Subcutaneous abdominal adipose tissue (tissue), 5 donors: ENCODE measurements around the gene ZNF205.
A peak's percentile ranks its signal among the peaks of the same experiment; 100 is the strongest.
"Not testable (repeated sequence)": the region's sequence is repeated elsewhere in the genome, so short reads cannot be mapped to it uniquely, and the experiment has no call there.

Source experiments
- H3K27ac ChIP-seq: one replicate; pipeline ENCODE4 v1.7.0; 2013; ENCODE audit warnings: low read depth, mild to moderate bottlenecking, inconsistent platforms, low read length, moderate library complexity
- H3K27me3 ChIP-seq, 5 donors: one replicate each; pipeline ENCODE4 v1.7.0; 2013; ENCODE audit warnings: low read length in 5 of 5, inconsistent platforms in 1 of 5; ENCODE audit not compliant: control insufficient read depth in 5 of 5, insufficient read depth in 4 of 5
- H3K36me3 ChIP-seq, 5 donors: one replicate each; pipeline ENCODE4 v1.7.0; 2013; ENCODE audit warnings: low read length in 5 of 5; ENCODE audit not compliant: control insufficient read depth in 5 of 5, insufficient read depth in 5 of 5
- H3K4me1 ChIP-seq, 5 donors: one replicate each; pipeline ENCODE4 v1.7.0; 2013; ENCODE audit warnings: low read length in 5 of 5, mild to moderate bottlenecking in 3 of 5, moderate library complexity in 1 of 5; ENCODE audit not compliant: control insufficient read depth in 5 of 5, insufficient read depth in 5 of 5
- H3K4me3 ChIP-seq, 5 donors: one replicate each; pipeline ENCODE4 v1.7.0; 2013; ENCODE audit warnings: low read length in 5 of 5, low read depth in 1 of 5
- H3K9ac ChIP-seq, 5 donors: one replicate each; pipeline ENCODE4 v1.7.0; 2013; ENCODE audit warnings: low read length in 5 of 5, mild to moderate bottlenecking in 4 of 5, moderate library complexity in 3 of 5
- H3K9me3 ChIP-seq, 5 donors: one replicate each; pipeline ENCODE4 v1.7.0; 2013; ENCODE audit warnings: low read length in 5 of 5; ENCODE audit not compliant: control insufficient read depth in 5 of 5
- donor health status: healthy.
- donor health status: healthy.
- donor health status: healthy.
- donor health status: healthy.
- donor health status: healthy.

ZNF205 gene

DNA sequence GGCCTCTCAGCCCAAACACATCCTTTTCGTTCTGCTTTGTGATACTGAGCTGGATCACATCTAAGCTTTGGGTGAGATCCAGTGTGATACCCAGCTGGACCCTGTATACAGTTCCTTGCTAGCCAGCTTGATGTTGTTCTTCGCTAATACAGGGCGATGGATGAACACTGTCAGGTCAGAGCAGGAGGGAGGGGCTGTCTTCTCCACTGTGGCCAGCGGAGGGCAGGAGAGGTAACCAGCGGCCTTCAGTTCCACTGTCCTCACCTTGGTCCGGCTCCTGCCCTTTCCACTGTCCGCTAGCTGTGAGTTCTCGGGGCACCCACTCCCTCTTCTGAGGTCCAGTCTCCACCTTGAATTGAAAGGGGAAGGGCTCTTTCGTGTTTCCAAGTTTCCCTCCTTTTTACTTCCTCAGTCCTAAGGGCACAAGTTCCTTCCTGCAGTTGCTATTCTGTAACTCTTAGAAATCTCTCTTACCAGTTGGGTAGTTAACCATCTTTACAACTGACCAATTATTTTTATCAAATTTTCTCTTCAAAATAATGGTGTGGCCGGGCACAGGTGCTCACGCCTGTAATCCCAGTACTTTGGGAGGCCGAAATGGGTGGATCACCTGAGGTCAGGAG is 19.5 kb downstream of the ZNF205 start:
- H3K4me1 ChIP-seq = peaks cover 7 to 41% (median 37%) of the 10 kb centered on the region in 5 donors

DNA sequence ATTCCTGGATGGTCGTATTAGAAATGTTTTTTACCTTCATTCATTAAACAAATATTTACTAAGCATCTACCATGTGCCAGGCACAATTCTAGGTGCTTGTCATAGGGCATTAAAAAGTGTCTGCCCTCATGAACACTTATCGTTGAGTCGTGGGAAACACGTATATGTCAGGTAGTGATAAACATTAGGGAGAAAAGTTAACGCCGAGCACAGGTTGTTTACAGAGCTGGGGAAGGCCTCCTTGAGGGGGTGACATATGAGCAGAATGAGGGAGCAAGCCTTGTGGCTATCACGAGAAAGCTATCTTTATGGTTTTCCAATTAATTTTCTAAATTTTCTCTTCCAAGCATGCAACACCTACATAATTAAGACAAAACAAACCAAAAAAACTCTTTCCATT is 21.5 kb downstream of the ZNF205 start:
- H3K4me3 ChIP-seq = peak overlapping the region; percentile 79 to 99 (median 96)
- H3K9ac ChIP-seq = peak overlapping the region; percentile 38 to 98 (median 91)
- H3K9me3 ChIP-seq = no peaks in the 10 kb centered on the region
- peak overlapping the region; percentile 88 for H3K27ac ChIP-seq
- peaks cover 7 to 33% (median 33%) of the 10 kb centered on the region in 5 donors for H3K4me1 ChIP-seq
- no peaks in the 10 kb centered on the region for H3K27me3 ChIP-seq
- H3K36me3 ChIP-seq = peaks cover 0 to 24% (median 14%) of the 10 kb centered on the region in 5 donors

More for the DNA sequence above, 19.5 kb downstream of the ZNF205 start:
- H3K27ac ChIP-seq = no peak overlapping the region
- peaks cover 0 to 5% (median 2%) of the 10 kb centered on the region in 5 donors for H3K36me3 ChIP-seq
- no peak overlapping the region for H3K4me3 ChIP-seq
- no peak overlapping the region for H3K9ac ChIP-seq
- H3K27me3 ChIP-seq = no peaks in the 10 kb centered on the region
- no peaks in the 10 kb centered on the region for H3K9me3 ChIP-seq

DNA sequence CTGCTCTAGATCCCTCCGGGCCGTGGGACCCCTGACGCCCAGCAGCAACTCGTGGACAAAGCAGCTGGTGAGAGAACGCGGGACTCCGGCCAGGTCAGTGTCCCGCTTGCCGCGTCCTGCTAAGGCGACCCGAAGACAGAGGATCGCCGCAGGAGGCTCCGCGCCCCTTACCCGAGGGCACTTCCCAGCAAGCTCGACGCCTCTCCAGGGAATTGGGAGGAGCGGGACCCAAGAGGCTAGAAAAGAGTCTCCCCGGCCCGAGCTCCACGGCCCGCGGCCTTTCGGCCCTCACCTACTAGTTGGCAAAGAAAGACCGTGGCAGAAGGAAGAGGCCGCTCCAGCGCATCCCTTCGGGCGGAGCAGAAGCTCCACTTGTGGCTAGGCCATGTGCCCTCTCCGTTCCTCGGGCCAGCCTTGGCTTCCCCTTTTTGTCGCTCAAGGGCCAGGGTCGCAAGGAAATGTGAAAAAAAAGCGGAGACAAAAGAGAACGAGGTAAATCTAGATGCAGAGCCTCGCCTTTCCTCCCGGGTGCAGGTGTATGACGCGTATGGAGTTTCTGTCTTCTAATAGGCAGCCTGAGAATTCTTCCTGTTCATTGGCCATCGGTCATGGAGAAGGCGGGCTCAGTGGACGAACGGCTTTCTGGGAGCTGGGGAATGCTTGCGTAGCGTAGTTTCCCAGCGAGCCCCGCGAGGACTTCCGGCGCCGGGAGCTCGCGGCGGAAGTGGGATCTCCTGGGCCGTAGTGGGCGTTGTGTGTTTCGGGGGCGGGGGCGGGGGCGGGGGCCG is 22.1 kb downstream of the ZNF205 start, which contains the start of gene ZNF213:
Gene ZNF213 (plus strand): TSS at position 692 of the 788 bp plus-strand sequence. CDS start 2,252 bp downstream, outside the sequence.
- Histone ChIP-seq H3K4me1 (peaks cover 4 to 27% (median 26%) of the 10 kb centered on the region in 5 donors), H3K4me3 (peak within 1 kb of the TSS; percentile 91 to 99 (median 96)), H3K36me3 (peaks cover 0 to 31% (median 20%) of the 10 kb centered on the region in 5 donors), H3K27ac (peak within 1 kb of the TSS; percentile 88), H3K27me3 (no peaks in the 10 kb centered on the region), H3K9me3 (no peaks in the 10 kb centered on the region), H3K9ac (peak within 1 kb of the TSS; percentile 68 to 98 (median 92))

DNA sequence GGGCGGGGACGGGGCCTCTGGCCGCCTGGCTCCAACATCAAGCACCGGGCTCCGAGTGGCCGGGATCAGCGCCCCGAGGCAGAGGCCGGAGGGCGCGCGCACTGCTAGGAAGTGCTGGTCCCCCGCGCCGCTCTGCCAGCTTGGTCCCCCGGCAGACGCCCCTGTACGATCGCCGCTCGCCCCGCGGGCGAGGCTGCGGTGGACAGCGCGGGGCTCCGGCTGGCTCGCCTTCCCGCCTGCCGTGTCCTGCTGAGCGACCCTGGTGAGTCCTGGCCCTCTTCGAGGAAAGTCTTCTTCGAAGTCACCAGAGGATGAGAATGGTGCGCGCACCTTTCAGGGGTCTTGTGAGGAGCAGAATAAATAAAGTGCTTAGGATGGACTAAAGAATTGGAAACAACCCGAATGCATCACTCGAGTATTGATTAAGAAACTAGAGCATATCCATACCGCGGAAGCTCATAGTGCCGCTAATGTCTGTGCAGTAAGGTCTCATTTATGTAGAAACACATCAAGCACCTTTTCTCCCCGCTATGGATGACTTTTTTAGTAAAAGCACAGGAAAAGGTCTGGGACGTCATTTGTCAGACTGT is 22.8 kb downstream of the ZNF205 start:
- peaks cover 0 to 35% (median 20%) of the 10 kb centered on the region in 5 donors for H3K36me3 ChIP-seq

DNA sequence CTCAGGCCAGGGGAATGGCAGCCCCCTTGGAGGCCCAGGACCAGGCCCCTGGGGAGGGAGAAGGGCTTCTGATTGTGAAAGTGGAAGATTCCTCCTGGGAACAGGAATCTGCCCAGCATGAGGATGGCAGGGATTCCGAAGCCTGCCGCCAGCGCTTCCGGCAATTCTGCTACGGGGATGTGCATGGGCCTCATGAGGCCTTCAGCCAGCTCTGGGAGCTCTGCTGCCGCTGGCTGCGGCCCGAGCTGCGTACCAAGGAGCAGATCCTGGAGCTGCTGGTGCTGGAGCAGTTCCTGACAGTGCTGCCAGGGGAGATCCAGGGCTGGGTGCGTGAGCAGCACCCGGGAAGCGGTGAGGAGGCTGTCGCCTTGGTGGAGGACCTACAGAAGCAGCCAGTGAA is 24.9 kb downstream of the ZNF205 start:
- H3K27me3 ChIP-seq = no peaks in the 10 kb centered on the region
- peaks cover 2 to 21% (median 17%) of the 10 kb centered on the region in 5 donors for H3K4me1 ChIP-seq
- H3K4me3 ChIP-seq = no peak overlapping the region
- H3K27ac ChIP-seq = no peak overlapping the region
- H3K9me3 ChIP-seq = no peaks in the 10 kb centered on the region
- peaks cover 0 to 51% (median 37%) of the 10 kb centered on the region in 5 donors for H3K36me3 ChIP-seq
- no peak overlapping the region for H3K9ac ChIP-seq

More for the DNA sequence above, 22.8 kb downstream of the ZNF205 start:
- Histone ChIP-seq H3K4me3 (peak overlapping the region; percentile 87 to 92 (median 91)), H3K9me3 (no peaks in the 10 kb centered on the region), H3K27ac (peak overlapping the region; percentile 4), H3K27me3 (no peaks in the 10 kb centered on the region), H3K4me1 (peaks cover 2 to 21% (median 21%) of the 10 kb centered on the region in 5 donors), H3K9ac (peak overlapping the region in 4 of 5 donors; percentile 88 to 94 (median 91))

DNA sequence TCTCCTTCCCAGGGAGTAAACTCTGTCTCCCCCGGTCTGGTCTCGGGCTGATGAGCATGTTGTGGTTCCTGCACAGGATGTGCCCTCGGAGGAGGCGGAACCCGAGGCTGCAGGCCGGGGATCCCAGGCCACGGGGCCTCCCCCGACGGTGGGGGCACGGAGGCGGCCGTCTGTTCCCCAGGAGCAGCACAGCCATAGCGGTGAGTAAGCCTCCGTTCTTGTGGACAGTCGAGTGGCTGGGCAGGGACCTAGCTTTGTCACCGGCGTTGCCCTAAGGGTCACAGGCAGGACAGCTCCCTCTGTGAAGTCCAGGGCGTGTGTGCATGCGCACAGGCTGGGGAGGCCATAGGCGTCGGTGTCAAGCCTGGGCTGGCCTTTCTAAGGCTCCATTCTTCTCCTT is 26.0 kb downstream of the ZNF205 start:
- no peak overlapping the region for H3K9ac ChIP-seq
- peaks cover 2 to 21% (median 17%) of the 10 kb centered on the region in 5 donors for H3K4me1 ChIP-seq
- H3K27ac ChIP-seq = no peak overlapping the region
- H3K9me3 ChIP-seq = no peaks in the 10 kb centered on the region
- no peak overlapping the region for H3K4me3 ChIP-seq
- H3K36me3 ChIP-seq = peaks cover 0 to 61% (median 42%) of the 10 kb centered on the region in 5 donors
- H3K27me3 ChIP-seq = no peaks in the 10 kb centered on the region

DNA sequence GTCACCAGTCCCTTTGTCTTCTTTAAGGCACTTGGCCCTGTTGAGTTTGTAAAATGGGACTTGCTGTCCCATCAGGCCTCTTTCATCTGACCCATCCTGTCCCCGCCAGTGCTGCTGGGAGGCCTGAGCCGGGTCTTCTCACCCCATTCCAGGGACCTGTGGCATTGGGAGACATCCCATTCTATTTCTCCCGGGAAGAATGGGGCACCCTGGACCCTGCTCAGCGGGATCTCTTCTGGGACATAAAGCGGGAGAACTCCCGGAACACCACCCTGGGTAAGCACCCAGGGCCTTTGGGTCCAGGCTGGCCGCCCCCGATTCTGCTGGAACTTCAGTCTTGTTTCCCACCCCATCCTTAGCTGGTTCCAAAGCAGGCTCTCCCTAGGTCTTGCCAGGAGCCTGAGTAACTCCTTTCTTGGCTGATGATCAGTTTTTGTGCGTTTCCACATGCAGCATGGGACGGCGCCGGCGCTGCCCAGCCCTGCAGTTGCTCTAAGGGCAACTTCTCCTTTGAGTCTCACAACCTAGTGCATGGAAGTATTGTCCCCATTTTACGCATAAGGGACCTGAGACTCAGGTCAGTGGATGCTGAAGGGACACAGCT is 26.5 kb downstream of the ZNF205 start:
- no peak overlapping the region for H3K27ac ChIP-seq
- peaks cover 0 to 61% (median 42%) of the 10 kb centered on the region in 5 donors for H3K36me3 ChIP-seq
- H3K27me3 ChIP-seq = no peaks in the 10 kb centered on the region
- no peak overlapping the region for H3K4me3 ChIP-seq
- H3K9ac ChIP-seq = no peak overlapping the region
- H3K9me3 ChIP-seq = no peaks in the 10 kb centered on the region
- peaks cover under 1 to 18% (median 14%) of the 10 kb centered on the region in 5 donors for H3K4me1 ChIP-seq

DNA sequence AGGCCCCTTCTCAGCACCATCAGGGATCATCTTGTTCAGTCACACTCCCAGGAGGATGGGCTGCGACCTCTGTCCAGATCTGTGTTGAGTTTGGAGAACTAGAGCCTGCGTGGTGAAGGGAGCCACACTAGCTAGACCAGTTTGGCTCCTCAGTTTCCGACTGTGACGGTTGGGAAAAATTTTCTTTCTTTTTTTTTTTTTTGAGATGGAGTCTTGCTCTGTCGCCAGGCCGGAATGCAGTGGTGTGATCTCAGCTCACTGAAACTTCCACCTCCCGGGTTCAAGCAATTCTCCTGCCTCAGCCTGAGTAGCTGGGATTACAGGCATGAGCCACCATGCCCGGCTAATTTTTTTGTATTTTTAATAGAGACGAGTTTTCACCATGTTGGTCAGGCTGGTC is 27.2 kb downstream of the ZNF205 start:
- not testable (repeated sequence) for H3K27ac ChIP-seq, H3K9ac ChIP-seq, H3K27me3 ChIP-seq, H3K9me3 ChIP-seq, H3K4me3 ChIP-seq
- Histone ChIP-seq H3K4me1 (peaks cover 0 to 12% (median 9%) of the 10 kb centered on the region in 5 donors), H3K36me3 (peaks cover 0 to 61% (median 42%) of the 10 kb centered on the region in 5 donors)

DNA sequence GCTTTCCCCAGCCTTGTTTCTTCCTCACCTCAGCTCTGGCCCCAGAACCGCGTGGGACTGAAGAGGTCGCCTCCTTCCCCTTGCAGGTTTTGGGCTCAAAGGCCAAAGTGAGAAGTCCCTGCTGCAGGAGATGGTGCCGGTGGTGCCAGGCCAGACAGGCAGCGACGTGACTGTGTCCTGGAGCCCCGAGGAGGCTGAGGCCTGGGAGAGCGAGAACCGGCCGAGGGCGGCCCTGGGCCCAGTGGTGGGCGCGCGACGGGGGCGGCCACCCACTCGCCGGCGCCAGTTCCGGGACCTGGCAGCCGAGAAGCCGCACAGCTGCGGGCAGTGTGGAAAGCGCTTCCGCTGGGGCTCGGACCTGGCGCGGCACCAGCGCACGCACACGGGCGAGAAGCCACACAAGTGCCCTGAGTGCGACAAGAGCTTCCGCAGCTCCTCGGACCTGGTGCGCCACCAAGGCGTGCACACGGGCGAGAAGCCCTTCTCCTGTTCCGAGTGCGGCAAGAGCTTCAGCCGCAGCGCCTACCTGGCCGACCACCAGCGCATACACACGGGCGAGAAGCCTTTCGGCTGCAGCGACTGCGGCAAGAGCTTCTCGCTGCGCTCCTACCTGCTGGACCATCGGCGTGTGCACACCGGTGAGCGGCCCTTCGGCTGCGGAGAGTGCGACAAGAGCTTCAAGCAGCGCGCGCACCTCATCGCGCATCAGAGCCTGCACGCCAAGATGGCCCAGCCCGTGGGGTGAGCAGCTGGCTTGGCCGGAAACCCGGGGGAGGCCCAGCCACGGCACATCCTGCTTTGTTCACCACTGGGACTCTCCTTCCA is 28.4 kb downstream of the ZNF205 start:
- Histone ChIP-seq H3K36me3 (peaks cover 0 to 61% (median 42%) of the 10 kb centered on the region in 5 donors), H3K27ac (no peak overlapping the region), H3K4me3 (no peak overlapping the region), H3K27me3 (peaks cover 0 to 3% (median 0%) of the 10 kb centered on the region in 5 donors), H3K9ac (no peak overlapping the region), H3K9me3 (no peaks in the 10 kb centered on the region), H3K4me1 (peaks cover 0 to 4% (median 3%) of the 10 kb centered on the region in 5 donors)
